Stimulated activated CD8-positive, alpha-beta memory T cell treated with anti-CD3 and anti-CD28 coated beads, Interleukin-2, amount 100 ng/mL, for 48 hours (primary cell): Measurements from ENCODE around the gene SCCPDH.
"Not testable (repeated sequence)": the region's sequence is repeated elsewhere in the genome, so short reads cannot be mapped to it uniquely, and the experiment has no call there.

ENCODE experiments used
- DNase-seq, 2 donors: peaks; one replicate each; pipeline ENCODE4 v3.0.0-alpha.2; 2020; ENCODE audit warnings: low read depth in 2 of 2

SCCPDH gene

GRCh38 chr1:246705368-246705767, 18.8 kb upstream of the SCCPDH start:
- no peak for DNase-seq

GRCh38 chr1:246708166-246708565, 16.0 kb upstream of the SCCPDH start:
- no peak for DNase-seq

- no peak for DNase-seq
Measured at GRCh38 chr1:246709196-246709595, 15.0 kb upstream of the SCCPDH start.

- DNase-seq: no peak
Measured at GRCh38 chr1:246709835-246710234, 14.4 kb upstream of the SCCPDH start.

- no peak for DNase-seq
Measured at GRCh38 chr1:246711548-246712003, 12.6 kb upstream of the SCCPDH start.

GRCh38 chr1:246712428-246712827, 11.8 kb upstream of the SCCPDH start:
- DNase-seq: not testable (repeated sequence)

- not testable (repeated sequence) for DNase-seq
Measured at GRCh38 chr1:246719361-246719760, 4.8 kb upstream of the SCCPDH start.

- DNase-seq: not testable (repeated sequence)
Measured at GRCh38 chr1:246720814-246721213, 3.4 kb upstream of the SCCPDH start.

- no peak for DNase-seq
Measured at GRCh38 chr1:246722720-246723119, 1.5 kb upstream of the SCCPDH start.

GRCh38 chr1:246724731-246725095, 504 bp downstream of the SCCPDH start:
- DNase-seq: no peak

GRCh38 chr1:246725191-246725590, 982 bp downstream of the SCCPDH start:
- no peak for DNase-seq

GRCh38 chr1:246726255-246726679, 2.1 kb downstream of the SCCPDH start:
- no peak for DNase-seq

- no peak for DNase-seq
Measured at GRCh38 chr1:246726881-246727280, 2.7 kb downstream of the SCCPDH start.

GRCh38 chr1:246727594-246727993, 3.4 kb downstream of the SCCPDH start:
- no peak for DNase-seq

- no peak for DNase-seq
Measured at GRCh38 chr1:246728311-246728710, 4.1 kb downstream of the SCCPDH start.

GRCh38 chr1:246729040-246729439, 4.8 kb downstream of the SCCPDH start:
- not testable (repeated sequence) for DNase-seq

- no peak for DNase-seq
Measured at GRCh38 chr1:246730839-246731238, 6.6 kb downstream of the SCCPDH start.

- DNase-seq: not testable (repeated sequence)
Measured at GRCh38 chr1:246731873-246732272, 7.7 kb downstream of the SCCPDH start.

GRCh38 chr1:246733704-246734103, 9.5 kb downstream of the SCCPDH start:
- no peak for DNase-seq

- DNase-seq: no peak
Measured at GRCh38 chr1:246734866-246735265, 10.7 kb downstream of the SCCPDH start.

GRCh38 chr1:246735735-246736134, 11.5 kb downstream of the SCCPDH start:
- no peak for DNase-seq

GRCh38 chr1:246742396-246742795, 18.2 kb downstream of the SCCPDH start:
- DNase-seq: no peak

GRCh38 chr1:246746155-246746554, 21.9 kb downstream of the SCCPDH start:
- DNase-seq: not testable (repeated sequence)

- no peak for DNase-seq
Measured at GRCh38 chr1:246748006-246748405, 23.8 kb downstream of the SCCPDH start.

GRCh38 chr1:246748867-246749266, 24.7 kb downstream of the SCCPDH start:
- DNase-seq: no peak
